Measurements from ENCODE around the gene TRMT112. TPM values are rescaled to one million over a fixed set of nuclear protein-coding genes. Genes with fewer than 3 reads are reported as not detected.
"Not testable (repeated sequence)": the region's sequence is repeated elsewhere in the genome, so short reads cannot be mapped to it uniquely, and the experiment has no call there.

TRMT112 gene
- polyA plus RNA-seq, 1 donor = 167 TPM

DNA sequence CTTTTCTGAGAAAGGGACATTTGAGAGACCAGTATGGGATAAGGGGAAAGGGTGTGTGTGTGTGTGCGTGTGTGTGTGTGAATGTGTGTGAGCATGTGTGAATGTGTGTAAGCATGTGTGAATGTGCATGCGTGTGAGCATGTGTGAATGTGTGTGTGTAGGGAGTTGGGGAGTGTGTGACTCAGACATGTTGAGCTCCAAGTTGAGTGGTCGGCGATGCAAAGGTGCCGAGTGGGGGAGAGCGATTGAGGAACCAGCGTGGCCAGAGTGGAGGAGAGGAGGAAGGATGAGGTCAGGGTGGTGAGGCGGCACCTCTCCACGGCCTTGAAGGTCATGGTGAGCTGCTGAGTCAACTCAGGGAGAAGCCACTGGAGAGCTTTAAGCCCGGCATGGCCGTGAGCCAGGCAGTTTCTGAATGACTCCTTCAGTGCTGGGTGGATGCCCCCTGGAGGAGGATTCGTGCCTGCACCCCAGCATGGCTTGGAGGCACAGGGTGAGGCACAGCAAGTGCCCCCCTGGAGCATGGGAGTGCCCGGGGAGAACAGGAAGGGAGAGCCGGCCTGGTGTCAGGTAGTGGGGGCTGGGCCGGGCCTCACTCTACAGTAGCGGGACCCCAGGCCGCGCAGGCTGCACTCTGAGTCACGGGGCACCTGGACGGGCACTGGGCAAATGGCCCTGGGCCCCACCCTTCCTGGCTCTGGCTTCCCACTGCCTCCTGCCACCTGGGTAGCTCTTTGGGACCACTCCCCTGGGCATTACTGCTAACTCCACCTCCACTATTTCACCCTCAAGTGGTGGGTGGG, 14.4 kb upstream of the TRMT112 start:
- H3K27ac ChIP-seq (ENCODE audit: low read length) = no peak overlapping the region
- no CpG with 5 or more reads among the region's 20 CpGs for WGBS (ENCODE audit: insufficient coverage, low lambda C conversion rate)
- peaks cover 26% of the 10 kb centered on the region for H3K4me1 ChIP-seq (ENCODE audit: control insufficient read depth, insufficient read depth, low read length)
- peak; percentile 61 to 71 for DNase-seq
- H3K9me3 ChIP-seq (ENCODE audit: control insufficient read depth, low read depth, low read length) = no peaks in the 10 kb centered on the region
- no peaks in the 10 kb centered on the region for H3K36me3 ChIP-seq (ENCODE audit: control insufficient read depth, insufficient read depth, low read length)
- H3K27me3 ChIP-seq (ENCODE audit: control insufficient read depth, insufficient read depth, low read length) = no peaks in the 10 kb centered on the region
- no peak overlapping the region for H3K4me3 ChIP-seq (ENCODE audit: low read length)

DNA sequence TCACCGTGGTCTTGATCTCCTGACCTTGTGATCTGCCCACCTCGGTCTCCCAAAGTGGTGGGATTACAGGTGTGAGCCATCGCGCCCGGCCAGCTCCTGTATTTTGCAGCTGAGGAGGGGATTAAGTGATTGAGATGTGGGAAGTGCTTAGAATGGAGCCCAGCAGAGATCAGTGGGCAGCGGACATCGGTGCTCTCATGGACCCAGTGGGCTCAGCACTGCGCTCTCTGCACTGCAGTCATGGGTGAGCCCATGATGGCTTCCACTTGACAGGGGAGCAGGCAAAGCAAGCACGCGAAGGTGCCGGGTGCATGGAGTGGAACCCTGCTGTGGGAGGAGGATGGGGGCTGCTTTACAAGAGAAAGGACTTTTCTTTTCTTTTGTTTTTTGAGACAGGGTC, 13.5 kb upstream of the TRMT112 start:
- H3K4me1 ChIP-seq (ENCODE audit: control insufficient read depth, insufficient read depth, low read length) = peaks cover 26% of the 10 kb centered on the region
- no peaks in the 10 kb centered on the region for H3K36me3 ChIP-seq (ENCODE audit: control insufficient read depth, insufficient read depth, low read length)
- H3K27me3 ChIP-seq (ENCODE audit: control insufficient read depth, insufficient read depth, low read length) = no peaks in the 10 kb centered on the region
- H3K27ac ChIP-seq (ENCODE audit: low read length) = no peak overlapping the region
- no CpG with 5 or more reads among the region's 11 CpGs for WGBS (ENCODE audit: insufficient coverage, low lambda C conversion rate)
- no peak for DNase-seq
- no peaks in the 10 kb centered on the region for H3K9me3 ChIP-seq (ENCODE audit: control insufficient read depth, low read depth, low read length)
- H3K4me3 ChIP-seq (ENCODE audit: low read length) = no peak overlapping the region

DNA sequence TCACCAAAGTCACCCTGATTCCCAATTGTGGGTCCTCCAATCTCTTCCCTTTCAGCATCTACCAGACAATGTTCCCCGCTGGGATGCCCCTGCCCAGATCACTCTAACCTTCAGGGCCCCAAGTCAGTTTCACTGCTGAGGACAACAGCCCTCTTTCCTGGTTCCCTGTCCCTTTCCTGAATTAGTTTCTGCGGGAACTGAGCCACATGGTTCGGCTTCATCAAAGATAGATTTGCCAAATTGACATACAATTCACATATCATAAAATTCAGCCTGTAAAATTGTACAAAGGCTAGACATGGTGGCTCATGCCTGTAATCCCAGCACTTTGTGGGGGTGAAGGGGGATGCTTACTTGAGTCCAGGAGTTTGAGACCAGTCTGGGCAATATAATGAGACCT, 10.6 kb upstream of the TRMT112 start:
- DNase-seq = no peak
- no peak overlapping the region for H3K27ac ChIP-seq (ENCODE audit: low read length)

DNA sequence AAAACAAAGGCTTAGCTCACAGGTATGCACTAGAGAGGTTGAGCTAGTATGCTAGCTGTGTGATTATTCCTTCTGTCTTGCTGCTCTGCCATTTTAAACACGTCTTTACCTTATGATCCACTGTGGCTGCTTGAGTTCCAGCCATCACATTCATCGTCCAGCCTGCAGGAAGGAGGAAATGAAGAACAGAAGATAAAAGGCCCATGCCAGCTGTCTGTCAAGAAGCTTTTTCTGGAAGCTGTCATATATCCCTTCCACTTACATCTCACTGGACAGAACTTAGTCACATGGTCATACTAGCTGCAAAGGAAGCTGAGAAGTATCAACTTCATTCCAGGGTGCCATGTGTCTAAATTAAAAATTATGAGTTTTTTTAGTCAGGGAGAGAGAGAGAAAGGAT, 10.0 kb upstream of the TRMT112 start:
- Histone ChIP-seq H3K36me3 (ENCODE audit: control insufficient read depth, insufficient read depth, low read length) (peaks cover 10% of the 10 kb centered on the region), H3K9me3 (ENCODE audit: control insufficient read depth, low read depth, low read length) (no peaks in the 10 kb centered on the region), H3K27me3 (ENCODE audit: control insufficient read depth, insufficient read depth, low read length) (no peaks in the 10 kb centered on the region), H3K4me3 (ENCODE audit: low read length) (no peak overlapping the region), H3K27ac (ENCODE audit: low read length) (no peak overlapping the region), H3K4me1 (ENCODE audit: control insufficient read depth, insufficient read depth, low read length) (peaks cover 23% of the 10 kb centered on the region)
- 100% methylated on average over 1 of the region's 2 CpGs for WGBS (ENCODE audit: insufficient coverage, low lambda C conversion rate)
- no peak for DNase-seq

More for the DNA sequence above, 10.6 kb upstream of the TRMT112 start:
- peaks cover 18% of the 10 kb centered on the region for H3K4me1 ChIP-seq (ENCODE audit: control insufficient read depth, insufficient read depth, low read length)
- no peak overlapping the region for H3K4me3 ChIP-seq (ENCODE audit: low read length)
- peaks cover 4% of the 10 kb centered on the region for H3K36me3 ChIP-seq (ENCODE audit: control insufficient read depth, insufficient read depth, low read length)
- H3K9me3 ChIP-seq (ENCODE audit: control insufficient read depth, low read depth, low read length) = no peaks in the 10 kb centered on the region
- WGBS (ENCODE audit: insufficient coverage, low lambda C conversion rate) = no CpG with 5 or more reads among the region's 3 CpGs
- no peaks in the 10 kb centered on the region for H3K27me3 ChIP-seq (ENCODE audit: control insufficient read depth, insufficient read depth, low read length)

DNA sequence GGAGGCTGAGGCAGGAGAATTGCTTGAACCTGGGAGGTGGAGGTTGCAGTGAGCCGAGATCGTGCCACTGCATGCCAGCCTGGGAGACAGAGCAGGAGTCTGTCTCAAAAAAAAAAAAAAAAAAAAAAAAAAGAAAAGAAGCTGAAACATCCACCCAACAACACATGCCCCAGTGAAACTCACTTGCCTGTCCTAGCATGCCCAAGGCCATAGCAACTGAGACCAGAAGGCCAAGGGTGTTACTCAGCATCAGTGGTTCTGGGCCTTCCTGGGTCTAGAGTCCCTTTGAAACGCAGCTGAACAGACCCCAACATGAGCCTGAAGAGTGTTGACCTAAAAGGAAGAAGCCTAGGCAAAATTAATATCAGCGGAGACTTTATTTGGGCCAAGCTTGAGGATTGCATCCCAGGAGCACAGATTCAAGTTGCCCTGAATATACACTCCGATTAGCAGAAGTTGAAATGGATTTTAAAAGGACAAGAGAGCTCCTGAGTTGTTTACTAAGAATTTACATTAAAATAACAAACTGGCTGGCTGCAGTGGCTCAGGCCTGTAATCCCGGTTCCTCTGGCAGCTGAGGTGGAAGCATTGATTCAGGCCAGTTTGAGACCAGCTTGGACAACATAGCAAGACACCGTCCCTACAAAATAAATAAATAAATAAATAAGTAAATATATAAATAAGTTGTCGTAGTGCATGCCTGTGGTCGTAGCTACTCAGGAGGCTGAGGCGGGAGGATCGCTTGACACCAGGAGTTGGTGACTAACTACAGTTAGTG, 7.5 kb upstream of the TRMT112 start:
- Histone ChIP-seq H3K27ac (ENCODE audit: low read length) (no peak overlapping the region), H3K4me3 (ENCODE audit: low read length) (no peak overlapping the region), H3K36me3 (ENCODE audit: control insufficient read depth, insufficient read depth, low read length) (peaks cover 20% of the 10 kb centered on the region), H3K9me3 (ENCODE audit: control insufficient read depth, low read depth, low read length) (no peaks in the 10 kb centered on the region), H3K4me1 (ENCODE audit: control insufficient read depth, insufficient read depth, low read length) (peaks cover 36% of the 10 kb centered on the region), H3K27me3 (ENCODE audit: control insufficient read depth, insufficient read depth, low read length) (no peaks in the 10 kb centered on the region)
- WGBS (ENCODE audit: insufficient coverage, low lambda C conversion rate) = no CpG with 5 or more reads among the region's 11 CpGs
- no peak for DNase-seq

DNA sequence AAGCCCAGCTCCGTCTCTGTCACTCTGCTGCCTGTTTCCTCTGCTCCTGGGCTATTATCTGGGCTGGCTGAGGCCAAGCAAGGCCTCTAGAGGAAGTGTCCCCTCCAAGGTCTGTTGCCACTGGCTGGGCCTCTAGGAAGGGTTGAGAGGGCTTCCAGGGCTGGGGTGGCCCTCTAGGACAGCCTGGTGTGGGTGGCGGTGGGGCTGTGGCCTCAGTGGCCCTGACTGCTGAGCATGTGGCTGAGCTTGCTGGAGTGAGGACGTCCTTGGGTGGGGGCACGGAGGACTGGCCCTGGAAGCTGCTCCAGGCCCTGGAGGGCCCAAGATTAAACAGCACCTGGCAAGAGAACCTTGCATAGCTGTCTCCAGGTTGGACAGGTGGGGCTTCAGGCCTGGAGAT, 6.6 kb upstream of the TRMT112 start:
- peaks cover 37% of the 10 kb centered on the region for H3K4me1 ChIP-seq (ENCODE audit: control insufficient read depth, insufficient read depth, low read length)
- DNase-seq; H3K9me3 ChIP-seq (ENCODE audit: control insufficient read depth, low read depth, low read length); H3K27me3 ChIP-seq (ENCODE audit: control insufficient read depth, insufficient read depth, low read length); H3K4me3 ChIP-seq (ENCODE audit: low read length); H3K27ac ChIP-seq (ENCODE audit: low read length): not testable (repeated sequence)
- no CpG with 5 or more reads among the region's 4 CpGs for WGBS (ENCODE audit: insufficient coverage, low lambda C conversion rate)
- H3K36me3 ChIP-seq (ENCODE audit: control insufficient read depth, insufficient read depth, low read length) = peaks cover 20% of the 10 kb centered on the region

DNA sequence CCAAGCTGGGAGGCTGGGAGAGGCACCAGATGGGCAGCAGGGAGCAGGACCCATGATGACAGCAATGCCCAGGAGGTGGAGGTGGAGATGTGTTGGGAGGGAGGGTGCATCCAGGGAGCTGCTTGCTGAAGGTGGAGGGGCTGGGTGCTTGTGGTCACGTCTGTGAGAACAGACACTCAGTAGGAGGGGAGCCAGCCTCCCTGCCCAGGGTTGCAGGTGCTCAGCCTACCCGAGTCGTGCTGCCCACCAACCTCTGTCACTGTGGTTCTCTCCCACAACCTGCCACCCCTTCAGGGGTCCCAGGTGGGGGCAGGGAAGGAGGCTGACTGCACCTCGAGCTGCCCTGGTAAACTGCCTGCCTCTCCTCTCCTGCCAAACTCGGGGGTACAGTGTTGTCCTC, 6.0 kb upstream of the TRMT112 start:
- H3K27ac ChIP-seq (ENCODE audit: low read length) = no peak overlapping the region
- no peak for DNase-seq
- H3K4me3 ChIP-seq (ENCODE audit: low read length) = no peak overlapping the region
- H3K36me3 ChIP-seq (ENCODE audit: control insufficient read depth, insufficient read depth, low read length) = peaks cover 20% of the 10 kb centered on the region
- no CpG with 5 or more reads among the region's 5 CpGs for WGBS (ENCODE audit: insufficient coverage, low lambda C conversion rate)
- no peaks in the 10 kb centered on the region for H3K27me3 ChIP-seq (ENCODE audit: control insufficient read depth, insufficient read depth, low read length)
- peaks cover 39% of the 10 kb centered on the region for H3K4me1 ChIP-seq (ENCODE audit: control insufficient read depth, insufficient read depth, low read length)
- H3K9me3 ChIP-seq (ENCODE audit: control insufficient read depth, low read depth, low read length) = no peaks in the 10 kb centered on the region

DNA sequence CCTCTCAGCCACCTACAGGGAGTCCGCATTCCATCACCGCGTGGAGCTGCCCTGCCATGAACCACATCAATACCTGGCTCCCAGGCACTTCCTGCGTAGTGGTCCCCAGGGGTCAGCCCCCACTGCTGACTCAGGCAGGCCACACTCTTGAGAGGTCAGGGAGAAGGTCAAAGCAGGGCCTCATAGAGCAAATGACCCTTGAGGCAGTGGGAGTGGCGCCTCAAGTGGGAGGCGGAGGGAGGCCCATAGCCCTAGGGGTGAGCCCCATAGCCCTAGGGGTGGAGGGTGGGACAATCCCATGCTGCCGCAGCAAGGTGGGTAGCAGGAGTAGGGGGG, 5.5 kb upstream of the TRMT112 start:
- peaks cover 20% of the 10 kb centered on the region for H3K36me3 ChIP-seq (ENCODE audit: control insufficient read depth, insufficient read depth, low read length)
- no peaks in the 10 kb centered on the region for H3K27me3 ChIP-seq (ENCODE audit: control insufficient read depth, insufficient read depth, low read length)
- H3K27ac ChIP-seq (ENCODE audit: low read length) = no peak overlapping the region
- WGBS (ENCODE audit: insufficient coverage, low lambda C conversion rate) = no CpG with 5 or more reads among the region's 7 CpGs
- no peaks in the 10 kb centered on the region for H3K9me3 ChIP-seq (ENCODE audit: control insufficient read depth, low read depth, low read length)
- no peak for DNase-seq
- peaks cover 39% of the 10 kb centered on the region for H3K4me1 ChIP-seq (ENCODE audit: control insufficient read depth, insufficient read depth, low read length)
- H3K4me3 ChIP-seq (ENCODE audit: low read length) = no peak overlapping the region

DNA sequence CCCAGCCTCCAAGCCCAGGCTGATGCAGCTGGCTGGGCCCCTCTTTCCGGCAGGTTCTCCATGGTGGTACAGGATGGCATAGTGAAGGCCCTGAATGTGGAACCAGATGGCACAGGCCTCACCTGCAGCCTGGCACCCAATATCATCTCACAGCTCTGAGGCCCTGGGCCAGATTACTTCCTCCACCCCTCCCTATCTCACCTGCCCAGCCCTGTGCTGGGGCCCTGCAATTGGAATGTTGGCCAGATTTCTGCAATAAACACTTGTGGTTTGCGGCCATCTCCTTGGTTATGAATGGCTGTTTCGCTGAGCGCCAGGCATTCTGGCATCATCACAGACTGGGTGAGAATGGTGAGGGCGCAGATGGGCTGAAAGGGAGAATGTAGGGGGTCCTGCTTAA, 4.2 kb upstream of the TRMT112 start:
- no CpG with 5 or more reads among the region's 5 CpGs for WGBS (ENCODE audit: insufficient coverage, low lambda C conversion rate)
- Histone ChIP-seq H3K27me3 (ENCODE audit: control insufficient read depth, insufficient read depth, low read length) (no peaks in the 10 kb centered on the region), H3K4me1 (ENCODE audit: control insufficient read depth, insufficient read depth, low read length) (peaks cover 42% of the 10 kb centered on the region), H3K9me3 (ENCODE audit: control insufficient read depth, low read depth, low read length) (no peaks in the 10 kb centered on the region), H3K4me3 (ENCODE audit: low read length) (no peak overlapping the region), H3K36me3 (ENCODE audit: control insufficient read depth, insufficient read depth, low read length) (peaks cover 20% of the 10 kb centered on the region), H3K27ac (ENCODE audit: low read length) (peak overlapping the region; percentile 88)
- peak; percentile 65 to 80 for DNase-seq

DNA sequence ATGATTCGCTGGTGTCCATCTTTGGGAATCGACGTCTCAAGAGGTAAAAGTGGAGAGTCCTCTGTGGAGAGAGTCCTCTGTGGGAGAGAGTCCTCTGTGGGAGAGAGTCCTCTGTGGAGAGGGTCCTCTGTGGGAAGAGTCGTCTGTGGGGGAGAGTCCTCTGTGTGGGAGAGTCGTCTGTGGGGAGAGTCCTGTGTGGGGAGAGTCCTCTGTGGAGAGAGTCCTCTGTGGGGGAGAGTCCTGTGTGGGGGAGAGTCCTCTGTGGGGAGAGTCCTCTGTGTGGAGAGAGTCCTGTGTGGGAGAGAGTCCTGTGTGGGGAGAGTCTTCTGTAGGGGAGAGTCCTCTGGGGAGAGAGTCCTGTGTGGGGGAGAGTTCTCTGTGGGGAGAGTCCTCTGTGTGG, 3.7 kb upstream of the TRMT112 start:
- no peaks in the 10 kb centered on the region for H3K27me3 ChIP-seq (ENCODE audit: control insufficient read depth, insufficient read depth, low read length)
- no CpG with 5 or more reads among the region's 5 CpGs for WGBS (ENCODE audit: insufficient coverage, low lambda C conversion rate)
- peaks cover 23% of the 10 kb centered on the region for H3K36me3 ChIP-seq (ENCODE audit: control insufficient read depth, insufficient read depth, low read length)
- peak overlapping the region; percentile 88 for H3K27ac ChIP-seq (ENCODE audit: low read length)
- no peak for DNase-seq
- peaks cover 47% of the 10 kb centered on the region for H3K4me1 ChIP-seq (ENCODE audit: control insufficient read depth, insufficient read depth, low read length)
- no peaks in the 10 kb centered on the region for H3K9me3 ChIP-seq (ENCODE audit: control insufficient read depth, low read depth, low read length)
- no peak overlapping the region for H3K4me3 ChIP-seq (ENCODE audit: low read length)
